Fibroblast of peridontal ligament (primary cell): ENCODE measurements around the gene RABGGTA.
"Not testable (repeated sequence)": the region's sequence is repeated elsewhere in the genome, so short reads cannot be mapped to it uniquely, and the experiment has no call there.

ENCODE experiments used
- DNase-seq: peaks from one replicate; pipeline ENCODE4 v3.0.0-alpha.2; 2010; ENCODE audit errors: extremely low read depth

Gene RABGGTA

GRCh38 chr14:24240110-24240918 lies 31.1 kb downstream of the RABGGTA start:
- no peak for DNase-seq

- no peak for DNase-seq
These were observed 32.8 kb downstream of the RABGGTA start for GRCh38 chr14:24238527-24239037.

- no peak for DNase-seq
These were observed 33.3 kb downstream of the RABGGTA start for GRCh38 chr14:24238123-24238522.

- no peak for DNase-seq
These were observed 33.9 kb downstream of the RABGGTA start for GRCh38 chr14:24237463-24237955.

- DNase-seq, result no peak
These were observed 34.5 kb downstream of the RABGGTA start for GRCh38 chr14:24236689-24237462.

- no peak for DNase-seq
These were observed 35.4 kb downstream of the RABGGTA start for GRCh38 chr14:24235804-24236688.

GRCh38 chr14:24234095-24235005 lies 37.0 kb downstream of the RABGGTA start:
- DNase-seq, result no peak

GRCh38 chr14:24233538-24233866 lies 37.9 kb downstream of the RABGGTA start:
- no peak for DNase-seq

- DNase-seq, result no peak
These were observed 38.5 kb downstream of the RABGGTA start, which contains the start of gene GMPR2 for GRCh38 chr14:24232645-24233537. TSS of gene GMPR2 (plus strand) at chr14:24232929. CDS start at chr14:24233254, 325 bp downstream.

- DNase-seq, result peak; percentile 97
These were observed 39.2 kb downstream of the RABGGTA start, which contains the start of gene NEDD8 for GRCh38 chr14:24232121-24232644. TSS of gene NEDD8 (minus strand) at chr14:24232367. CDS start at chr14:24232267, 100 bp downstream.

- DNase-seq, result no peak
These were observed 39.9 kb downstream of the RABGGTA start for GRCh38 chr14:24231263-24232120.

- no peak for DNase-seq
These were observed 42.5 kb downstream of the RABGGTA start for GRCh38 chr14:24228902-24229301.

GRCh38 chr14:24226473-24226872 lies 44.9 kb downstream of the RABGGTA start:
- DNase-seq, result no peak

GRCh38 chr14:24224618-24225071 lies 46.8 kb downstream of the RABGGTA start:
- DNase-seq, result no peak

GRCh38 chr14:24222987-24223386 lies 48.4 kb downstream of the RABGGTA start:
- not testable (repeated sequence) for DNase-seq

- DNase-seq, result no peak
These were observed 51.9 kb downstream of the RABGGTA start for GRCh38 chr14:24219521-24219920.

- DNase-seq, result no peak
These were observed 52.3 kb downstream of the RABGGTA start for GRCh38 chr14:24219080-24219479.

- not testable (repeated sequence) for DNase-seq
These were observed 54.5 kb downstream of the RABGGTA start for GRCh38 chr14:24216876-24217275.
